ENCODE results near the gene NOS3.
A peak's percentile ranks its signal among the peaks of the same experiment; 100 is the strongest.

The NOS3 gene

GRCh38 chr7:151057989-151058780 lies 67.4 kb downstream of the NOS3 start:
- DNase-seq (ENCODE audit: extremely low read depth, low read depth): peak; percentile 98
- peak overlapping the region; percentile 83 for H3K4me3 ChIP-seq (replicated peaks; ENCODE audit: low read depth, low read length)
- no peak for TF ChIP-seq CTCF (IDR thresholded peaks at IDR 0.05; ENCODE audit: low read depth, low read length, missing control alignments)

- no peak for TF ChIP-seq CTCF (IDR thresholded peaks at IDR 0.05; ENCODE audit: low read depth, low read length, missing control alignments)
- no peak for DNase-seq (ENCODE audit: extremely low read depth, low read depth)
- H3K4me3 ChIP-seq (replicated peaks; ENCODE audit: low read depth, low read length): peak overlapping the region; percentile 83
These were observed 68.1 kb downstream of the NOS3 start for GRCh38 chr7:151058781-151059366.

GRCh38 chr7:151059367-151060112 lies 68.7 kb downstream of the NOS3 start, which contains the start of gene SLC4A2:
SLC4A2 (plus strand) TSS chr7:151059589; CDS start chr7:151061988, 2,399 bp downstream.
- TF ChIP-seq CTCF (IDR thresholded peaks at IDR 0.05; ENCODE audit: low read depth, low read length, missing control alignments): peak; percentile 51
- no peak for DNase-seq (ENCODE audit: extremely low read depth, low read depth)
- H3K4me3 ChIP-seq (replicated peaks; ENCODE audit: low read depth, low read length): peak within 1 kb of the TSS; percentile 83

GRCh38 chr7:151060113-151060415 lies 69.2 kb downstream of the NOS3 start:
- H3K4me3 ChIP-seq (replicated peaks; ENCODE audit: low read depth, low read length): peak overlapping the region; percentile 83
- DNase-seq (ENCODE audit: extremely low read depth, low read depth): no peak
- no peak for TF ChIP-seq CTCF (IDR thresholded peaks at IDR 0.05; ENCODE audit: low read depth, low read length, missing control alignments)

GRCh38 chr7:151060416-151061212 lies 69.8 kb downstream of the NOS3 start:
- peak; percentile 38 for TF ChIP-seq CTCF (IDR thresholded peaks at IDR 0.05; ENCODE audit: low read depth, low read length, missing control alignments)
- no peak for DNase-seq (ENCODE audit: extremely low read depth, low read depth)
- peak overlapping the region; percentile 83 for H3K4me3 ChIP-seq (replicated peaks; ENCODE audit: low read depth, low read length)

All from HFF-Myc (cell line).